Endothelial cell (in vitro differentiated cells): Measurements from ENCODE around the gene CCDC191. TPM values are rescaled to one million over a fixed set of nuclear protein-coding genes. Genes with fewer than 3 reads are reported as not detected.

ENCODE experiments used
- DNase-seq: peaks from one replicate; pipeline ENCODE4 v3.0.0; 2021; ENCODE audit warnings: low spot score
- H3K27ac Mint-ChIP-seq: one replicate; pipeline ENCODE4 v1.8.0; 2021; ENCODE audit warnings: mixed read lengths, inconsistent platforms; ENCODE audit not compliant: unreplicated experiment
- H3K27me3 Mint-ChIP-seq: one replicate; pipeline ENCODE4 v1.8.0; 2021; ENCODE audit warnings: mild to moderate bottlenecking, moderate library complexity, mixed read lengths, inconsistent platforms; ENCODE audit not compliant: unreplicated experiment
- H3K36me3 Mint-ChIP-seq: one replicate; pipeline ENCODE4 v1.8.0; 2021; ENCODE audit warnings: mild to moderate bottlenecking, low read depth, mixed read lengths, inconsistent platforms; ENCODE audit not compliant: unreplicated experiment
- H3K4me1 Mint-ChIP-seq: one replicate; pipeline ENCODE4 v1.8.0; 2021; ENCODE audit warnings: mild to moderate bottlenecking, mixed read lengths, inconsistent platforms; ENCODE audit not compliant: unreplicated experiment
- H3K4me3 Mint-ChIP-seq: one replicate; pipeline ENCODE4 v1.8.0; 2021; ENCODE audit warnings: mild to moderate bottlenecking, mixed read lengths, inconsistent platforms; ENCODE audit not compliant: unreplicated experiment
- H3K9me3 Mint-ChIP-seq: one replicate; pipeline ENCODE4 v1.8.0; 2021; ENCODE audit warnings: mixed read lengths, inconsistent platforms; ENCODE audit not compliant: unreplicated experiment
- total RNA-seq: library from RNA; stranded (reverse); fragmentation: NEBNext Ultra II Directional; extraction: Animal tissue kit (Norgen Biotek cat#: 25700); gene quantifications from one replicate; pipeline ENCODE4 v1.2.1, GENCODE V29; 2021; ENCODE audit not compliant: unreplicated experiment
- TF ChIP-seq, protein P1 (sequence below): fragments of 200-600 bp; sonication (generic); IDR thresholded peaks from one replicate; pipeline ENCODE4 v1.5.0; 2021; ENCODE audit warnings: antibody characterized with exemption; ENCODE audit not compliant: unreplicated experiment

Gene CCDC191
- total RNA-seq, 1 donor from 2014 or later: 4.0 TPM

DNA sequence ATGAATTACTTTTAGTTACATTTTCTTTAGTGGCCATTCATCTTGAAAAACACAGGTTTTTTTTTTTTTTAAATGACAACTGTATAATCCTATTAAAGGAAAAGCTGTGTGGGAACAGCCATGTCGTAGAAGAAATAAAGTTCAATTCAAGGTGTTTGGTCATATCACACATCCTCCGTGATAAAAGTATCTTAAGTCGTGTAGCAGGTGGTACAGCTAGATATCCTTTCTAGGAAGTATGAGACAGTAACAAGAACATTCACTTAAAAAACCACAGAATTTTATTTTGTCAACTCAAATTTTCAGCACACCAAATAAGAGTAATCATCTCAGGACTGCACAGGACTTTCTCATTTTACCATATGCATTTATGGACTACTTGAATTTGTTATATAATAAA is 92.4 kb downstream of the CCDC191 start:
- Mint-ChIP-seq H3K9me3 (no peaks in the 10 kb centered on the region), H3K4me1 (no peaks in the 10 kb centered on the region), H3K27ac (no peak overlapping the region), H3K27me3 (no peaks in the 10 kb centered on the region), H3K36me3 (peaks cover 14% of the 10 kb centered on the region), H3K4me3 (no peak overlapping the region)
- TF ChIP-seq, protein P1, sequence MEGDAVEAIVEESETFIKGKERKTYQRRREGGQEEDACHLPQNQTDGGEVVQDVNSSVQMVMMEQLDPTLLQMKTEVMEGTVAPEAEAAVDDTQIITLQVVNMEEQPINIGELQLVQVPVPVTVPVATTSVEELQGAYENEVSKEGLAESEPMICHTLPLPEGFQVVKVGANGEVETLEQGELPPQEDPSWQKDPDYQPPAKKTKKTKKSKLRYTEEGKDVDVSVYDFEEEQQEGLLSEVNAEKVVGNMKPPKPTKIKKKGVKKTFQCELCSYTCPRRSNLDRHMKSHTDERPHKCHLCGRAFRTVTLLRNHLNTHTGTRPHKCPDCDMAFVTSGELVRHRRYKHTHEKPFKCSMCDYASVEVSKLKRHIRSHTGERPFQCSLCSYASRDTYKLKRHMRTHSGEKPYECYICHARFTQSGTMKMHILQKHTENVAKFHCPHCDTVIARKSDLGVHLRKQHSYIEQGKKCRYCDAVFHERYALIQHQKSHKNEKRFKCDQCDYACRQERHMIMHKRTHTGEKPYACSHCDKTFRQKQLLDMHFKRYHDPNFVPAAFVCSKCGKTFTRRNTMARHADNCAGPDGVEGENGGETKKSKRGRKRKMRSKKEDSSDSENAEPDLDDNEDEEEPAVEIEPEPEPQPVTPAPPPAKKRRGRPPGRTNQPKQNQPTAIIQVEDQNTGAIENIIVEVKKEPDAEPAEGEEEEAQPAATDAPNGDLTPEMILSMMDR: no peak
- DNase-seq: no peak

DNA sequence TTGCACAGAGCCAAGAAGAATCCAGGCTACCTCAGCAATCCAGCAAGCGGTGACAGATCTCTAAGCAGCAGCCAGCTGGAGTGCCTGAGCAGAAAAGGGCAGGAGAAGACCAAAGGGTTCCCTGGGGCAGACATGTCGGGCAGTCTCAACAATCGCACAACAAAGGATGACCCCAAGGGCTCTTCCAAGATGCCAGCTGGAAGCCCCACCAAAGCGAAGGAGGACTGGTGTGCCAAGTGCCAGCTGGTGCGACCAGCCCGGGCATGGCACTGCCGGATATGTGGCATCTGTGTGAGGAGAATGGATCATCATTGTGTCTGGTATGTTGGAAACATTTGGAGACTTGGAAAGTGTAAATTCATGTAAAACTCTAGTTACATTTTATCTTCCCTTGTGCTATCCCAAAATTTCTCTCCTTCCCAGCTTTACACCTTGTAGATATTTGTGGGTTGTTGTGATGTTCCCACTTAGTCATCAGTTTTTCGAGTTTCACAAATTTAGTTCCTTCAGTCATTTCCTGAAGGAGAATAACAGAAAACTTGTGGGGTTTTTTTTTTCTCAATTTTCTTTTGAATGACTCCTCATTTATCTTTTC is 102.1 kb downstream of the CCDC191 start:
- Mint-ChIP-seq H3K9me3 (no peaks in the 10 kb centered on the region), H3K4me1 (peaks cover 14% of the 10 kb centered on the region), H3K4me3 (peak overlapping the region; percentile 57), H3K36me3 (peaks cover 34% of the 10 kb centered on the region), H3K27me3 (peaks cover 12% of the 10 kb centered on the region), H3K27ac (peak overlapping the region; percentile 65)
- no peak for DNase-seq
- TF ChIP-seq, protein P1: no peak

DNA sequence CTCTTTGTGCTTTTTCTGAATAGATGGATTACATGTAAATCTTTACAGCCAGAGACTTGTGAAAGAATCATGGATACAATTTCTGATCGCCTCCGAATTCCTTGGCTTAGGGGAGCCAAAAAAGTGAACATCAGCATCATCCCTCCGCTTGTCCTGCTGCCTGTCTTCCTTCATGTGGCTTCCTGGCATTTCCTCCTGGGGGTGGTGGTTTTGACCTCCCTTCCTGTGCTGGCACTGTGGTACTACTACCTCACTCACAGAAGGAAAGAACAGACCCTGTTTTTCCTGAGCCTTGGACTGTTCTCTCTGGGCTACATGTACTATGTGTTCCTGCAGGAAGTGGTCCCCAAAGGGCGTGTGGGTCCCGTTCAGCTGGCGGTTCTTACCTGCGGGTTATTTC is 102.6 kb downstream of the CCDC191 start:
- Mint-ChIP-seq H3K36me3 (peaks cover 30% of the 10 kb centered on the region), H3K4me1 (peaks cover 17% of the 10 kb centered on the region), H3K27ac (peak overlapping the region; percentile 65), H3K9me3 (no peaks in the 10 kb centered on the region), H3K27me3 (peaks cover 12% of the 10 kb centered on the region), H3K4me3 (peak overlapping the region; percentile 57)
- TF ChIP-seq, protein P1: no peak
- DNase-seq: peak; percentile 15

- Mint-ChIP-seq H3K4me1 (peaks cover 19% of the 10 kb centered on the region), H3K27me3 (peaks cover 12% of the 10 kb centered on the region), H3K36me3 (peaks cover 27% of the 10 kb centered on the region), H3K9me3 (no peaks in the 10 kb centered on the region), H3K27ac (peak overlapping the region; percentile 39), H3K4me3 (peak overlapping the region; percentile 79)
- DNase-seq: no peak
- TF ChIP-seq, protein P1: no peak
Observed at GRCh38 chr3:113952921-113953320, 103.4 kb downstream of the CCDC191 start.

DNA sequence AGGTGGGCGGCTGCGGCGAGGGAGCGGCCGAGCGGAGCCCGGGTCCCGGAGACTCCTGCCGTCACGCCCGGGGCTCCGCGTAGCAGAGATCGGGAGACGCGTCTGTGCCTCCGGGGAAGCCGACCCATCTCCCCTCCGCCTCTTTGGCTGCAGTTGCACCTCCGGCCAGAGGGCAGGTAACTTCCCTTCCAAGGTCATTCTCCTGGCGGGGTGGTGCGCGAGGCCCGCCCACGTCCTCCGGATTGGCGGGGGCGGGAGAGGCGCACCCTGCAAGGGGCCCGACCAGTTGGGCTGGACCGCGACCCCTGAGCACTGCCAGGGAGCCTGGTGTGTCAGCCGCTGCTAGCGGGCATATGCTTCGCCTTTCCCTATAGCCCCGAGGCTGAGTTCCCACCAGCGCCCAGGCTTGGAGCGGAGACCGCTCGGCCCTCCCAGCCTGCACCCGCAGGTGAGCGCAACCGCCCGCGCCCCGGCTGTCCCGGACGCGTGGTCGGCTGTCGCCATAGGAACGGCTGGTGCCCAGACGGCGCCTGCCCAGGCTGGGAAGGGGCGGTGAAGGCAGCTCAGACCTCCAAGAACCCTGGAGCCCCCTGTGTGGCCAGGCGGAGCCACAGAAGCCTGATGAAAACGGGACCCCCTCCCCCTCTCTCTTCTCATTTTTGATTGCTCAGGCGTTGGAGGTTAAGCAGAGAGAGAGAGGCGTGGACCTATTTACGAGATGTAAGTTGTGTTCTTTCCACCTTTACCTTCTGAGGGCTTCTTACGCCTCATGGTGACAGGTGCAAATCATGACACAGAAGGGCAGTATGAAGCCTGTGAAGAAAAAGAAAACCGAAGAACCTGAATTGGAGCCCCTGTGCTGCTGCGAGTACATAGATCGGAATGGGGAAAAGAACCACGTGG is 108.1 kb downstream of the CCDC191 start:
- Mint-ChIP-seq H3K27ac (no peak overlapping the region), H3K9me3 (no peaks in the 10 kb centered on the region), H3K36me3 (peaks cover 8% of the 10 kb centered on the region), H3K4me3 (peak overlapping the region; percentile 79), H3K27me3 (peaks cover 13% of the 10 kb centered on the region), H3K4me1 (peaks cover 25% of the 10 kb centered on the region)
- DNase-seq: peak; percentile 38
- TF ChIP-seq, protein P1: no peak
